ENCODE results near the gene AVPI1.

- TF ChIP-seq CTCF (IDR thresholded peaks at IDR 0.05) = no peak
- TF ChIP-seq POLR2A (IDR thresholded peaks at IDR 0.05) = no peak
Observed at GRCh38 chr10:97644936-97645335, 42.1 kb downstream of the AVPI1 start.
